Neutrophil (primary cell): Measurements from ENCODE around the gene MEF2C.

ENCODE experiments used
- H3K27ac ChIP-seq: fragments of 200-600 bp; sonication (generic); 2 replicates; pipeline ENCODE4 v1.5.1; 2016; ENCODE audit warnings: mild to moderate bottlenecking, moderate library complexity
- H3K27me3 ChIP-seq: fragments of 200-600 bp; sonication (generic); 2 replicates; pipeline ENCODE4 v1.6.0; 2016; ENCODE audit warnings: mild to moderate bottlenecking
- H3K36me3 ChIP-seq: fragments of 200-600 bp; sonication (generic); 2 replicates; pipeline ENCODE4 v1.5.1; 2017
- H3K4me1 ChIP-seq, 2 experiments: fragments of 200-600 bp in 1 of 2; sonication (generic) in 1 of 2; 1 replicate in 1 of 2; 2 replicates in 1 of 2; pipeline versions ENCODE4 v1.5.1 to v1.6.1; 2013 to 2016; ENCODE audit warnings: low read depth in 1 of 2, low read length in 1 of 2, mild to moderate bottlenecking in 1 of 2, moderate library complexity in 1 of 2; ENCODE audit not compliant: control insufficient read depth in 1 of 2, insufficient read depth in 1 of 2
- H3K4me3 ChIP-seq, 2 experiments: fragments of 200-600 bp in 1 of 2; sonication (generic) in 1 of 2; 1 replicate in 1 of 2; 2 replicates in 1 of 2; pipeline ENCODE4 v1.5.1; 2013 to 2016; ENCODE audit warnings: low read depth in 1 of 2, low read length in 1 of 2, mild to moderate bottlenecking in 1 of 2, moderate library complexity in 1 of 2
- H3K9me3 ChIP-seq: fragments of 200-600 bp; sonication (generic); 2 replicates; pipeline ENCODE4 v1.5.1; 2016
- TF ChIP-seq, protein P1 (sequence below): fragments of 200-600 bp; sonication (generic); IDR thresholded peaks from 2 replicates; pipeline ENCODE4 v1.5.1; 2016; ENCODE audit warnings: antibody characterized with exemption

MEF2C gene

GRCh38 chr5:88698290-88698689, 184.7 kb downstream of the MEF2C start:
- Histone ChIP-seq H3K27ac (no peak overlapping the region), H3K9me3 (no peaks in the 10 kb centered on the region), H3K4me3 (no peak overlapping the region), H3K36me3 (no peaks in the 10 kb centered on the region), H3K4me1 (no peaks in the 10 kb centered on the region), H3K27me3 (peaks cover 96% of the 10 kb centered on the region)
- TF ChIP-seq, protein P1, sequence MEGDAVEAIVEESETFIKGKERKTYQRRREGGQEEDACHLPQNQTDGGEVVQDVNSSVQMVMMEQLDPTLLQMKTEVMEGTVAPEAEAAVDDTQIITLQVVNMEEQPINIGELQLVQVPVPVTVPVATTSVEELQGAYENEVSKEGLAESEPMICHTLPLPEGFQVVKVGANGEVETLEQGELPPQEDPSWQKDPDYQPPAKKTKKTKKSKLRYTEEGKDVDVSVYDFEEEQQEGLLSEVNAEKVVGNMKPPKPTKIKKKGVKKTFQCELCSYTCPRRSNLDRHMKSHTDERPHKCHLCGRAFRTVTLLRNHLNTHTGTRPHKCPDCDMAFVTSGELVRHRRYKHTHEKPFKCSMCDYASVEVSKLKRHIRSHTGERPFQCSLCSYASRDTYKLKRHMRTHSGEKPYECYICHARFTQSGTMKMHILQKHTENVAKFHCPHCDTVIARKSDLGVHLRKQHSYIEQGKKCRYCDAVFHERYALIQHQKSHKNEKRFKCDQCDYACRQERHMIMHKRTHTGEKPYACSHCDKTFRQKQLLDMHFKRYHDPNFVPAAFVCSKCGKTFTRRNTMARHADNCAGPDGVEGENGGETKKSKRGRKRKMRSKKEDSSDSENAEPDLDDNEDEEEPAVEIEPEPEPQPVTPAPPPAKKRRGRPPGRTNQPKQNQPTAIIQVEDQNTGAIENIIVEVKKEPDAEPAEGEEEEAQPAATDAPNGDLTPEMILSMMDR, result no peak

DNA sequence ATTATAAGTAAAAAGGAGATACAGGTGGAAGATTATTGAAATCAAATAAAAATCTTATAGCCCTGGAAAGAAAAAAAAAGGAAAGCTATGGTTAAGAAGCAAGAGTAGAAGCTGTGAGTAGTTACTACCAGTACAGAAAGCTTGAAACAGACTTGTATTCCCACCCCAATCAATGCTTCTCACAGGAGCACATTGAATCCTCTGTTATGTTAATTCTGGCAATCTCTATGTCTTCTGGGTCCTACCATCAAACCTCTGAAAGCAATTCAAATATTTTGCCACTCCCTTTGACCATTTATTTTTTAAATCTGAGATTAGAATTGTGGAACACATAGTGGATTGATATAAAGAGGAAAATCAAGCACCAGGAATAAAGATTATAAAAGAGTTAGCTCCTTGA, 186.5 kb downstream of the MEF2C start:
- TF ChIP-seq, protein P1, result no peak
- Histone ChIP-seq H3K4me1 (no peaks in the 10 kb centered on the region), H3K36me3 (no peaks in the 10 kb centered on the region), H3K4me3 (no peak overlapping the region), H3K9me3 (no peaks in the 10 kb centered on the region), H3K27me3 (peaks cover 100% of the 10 kb centered on the region), H3K27ac (no peak overlapping the region)

DNA sequence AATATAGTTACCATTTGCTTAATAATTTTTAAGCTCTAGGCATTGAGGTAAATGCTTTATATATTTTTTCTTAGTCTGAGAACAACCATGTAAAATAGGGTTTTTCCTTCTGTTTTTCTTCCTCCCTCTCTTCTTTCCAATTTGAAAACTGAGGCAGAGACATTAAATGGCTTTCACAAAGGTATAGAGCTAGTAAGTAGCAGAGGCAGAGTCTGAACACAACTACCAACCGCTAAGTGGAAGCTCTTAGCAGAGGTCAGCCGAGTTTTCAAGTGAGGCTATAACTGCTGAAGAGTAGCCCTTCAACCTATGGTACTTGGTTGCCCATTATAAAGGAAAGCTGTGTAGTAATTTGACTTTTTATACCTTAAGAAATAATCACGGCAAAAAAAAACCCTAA, 187.1 kb downstream of the MEF2C start:
- H3K4me3 ChIP-seq, result no peak overlapping the region
- no peaks in the 10 kb centered on the region for H3K4me1 ChIP-seq
- no peaks in the 10 kb centered on the region for H3K36me3 ChIP-seq
- peaks cover 100% of the 10 kb centered on the region for H3K27me3 ChIP-seq
- H3K9me3 ChIP-seq, result no peaks in the 10 kb centered on the region
- H3K27ac ChIP-seq, result no peak overlapping the region
- TF ChIP-seq, protein P1, result no peak

GRCh38 chr5:88695232-88695631, 187.8 kb downstream of the MEF2C start:
- Histone ChIP-seq H3K4me1 (peaks cover 7% of the 10 kb centered on the region in 2 experiments), H3K27me3 (peaks cover 100% of the 10 kb centered on the region)
- TF ChIP-seq, protein P1, result no peak

GRCh38 chr5:88694023-88694679, 188.8 kb downstream of the MEF2C start:
- Histone ChIP-seq H3K27ac (no peak overlapping the region), H3K4me1 (peaks cover 7% of the 10 kb centered on the region in 2 experiments), H3K9me3 (no peaks in the 10 kb centered on the region), H3K4me3 (no peak overlapping the region), H3K27me3 (peaks cover 100% of the 10 kb centered on the region), H3K36me3 (no peaks in the 10 kb centered on the region)
- TF ChIP-seq, protein P1, result no peak

More at GRCh38 chr5:88695232-88695631, 187.8 kb downstream of the MEF2C start:
- Histone ChIP-seq H3K4me3 (no peak overlapping the region), H3K9me3 (no peaks in the 10 kb centered on the region), H3K27ac (no peak overlapping the region), H3K36me3 (no peaks in the 10 kb centered on the region)
